Measurements from ENCODE around the gene LTB4R. TPM values are rescaled to one million over a fixed set of nuclear protein-coding genes. Genes with fewer than 3 reads are reported as not detected.

Gene LTB4R
- total and polyA plus RNA-seq, 9 of the 15 experiments (the other 6 are each of a cell fraction or from before 2014, with no cell fraction given), result 0.38 to 10.5 (median 2.8) TPM

GRCh38 chr14:24308342-24309124, 2.8 kb upstream of the LTB4R start (continued):
- TF ChIP-seq ZBTB34 (CRISPR knock-in tag; IDR thresholded peaks at IDR 0.05), result no peak

GRCh38 chr14:24309538-24310264, 1.6 kb upstream of the LTB4R start, which contains the start of gene LTB4R2:
Gene LTB4R2, plus strand, starts transcription at chr14:24310140. Its CDS starts 525 bp downstream, at chr14:24310665.
- FAIRE-seq, result no peak
- no TSS peak for BruUV-seq (replicated peaks)
- peaks cover 4 to 6% of the 10 kb centered on the region in 2 experiments; a peak in 4 of 5 replicates for H3K4me1 ChIP-seq (replicated peaks in 1 of 2; ENCODE audit: control insufficient read depth in 2 of 2, insufficient read depth in 2 of 2, low read length in 2 of 2)
- H3K27me3 ChIP-seq (ENCODE audit: control insufficient read depth in 2 of 2, insufficient read depth in 2 of 2, low read length in 2 of 2), result no peaks in the 10 kb centered on the region
- TF ChIP-seq ZNF354B (CRISPR knock-in tag; IDR thresholded peaks at IDR 0.05) (no peak), L3MBTL2 (IDR thresholded peaks at IDR 0.05) (no peak), IRF1 (CRISPR knock-in tag; IDR thresholded peaks at IDR 0.05; ENCODE audit: borderline replicate concordance) (no peak), ZFP36 (IDR thresholded peaks at IDR 0.05; ENCODE audit: low read depth, low read length, partially characterized antibody) (peak; percentile 17)
- H3K9ac ChIP-seq (ENCODE audit: insufficient read depth in 1 of 2, low read depth in 2 of 2, low read length in 2 of 2), result 0 out of 4 replicates have a peak within 1 kb of the TSS, but pooled peaks of 1 of the 2 experiments have one; percentile 27
- intact Hi-C loops (cut with micrococcal nuclease), result no loop called here
- H3K36me3 ChIP-seq (ENCODE audit: control insufficient read depth, insufficient read depth, low read length), result peaks cover 52% of the 10 kb centered on the region; the same call in 2 of the 3 replicates
- no peak for DNase-seq (ENCODE audit: extremely low read depth in 1 of 4, low spot score in 3 of 4)
- in situ Hi-C loops (cut with MboI), result no loop called here
- H3K9me3 ChIP-seq (replicated peaks; ENCODE audit: control insufficient read depth, insufficient read depth, low read depth, low read length), result no peaks in the 10 kb centered on the region
- no peaks in the 10 kb centered on the region for H4K20me1 ChIP-seq (replicated peaks; ENCODE audit: control insufficient read depth, insufficient read depth, low read length)
- ATAC-seq, result no peak
- 84% methylated on average over 5 of the region's 5 CpGs for WGBS (ENCODE audit: insufficient coverage, low coverage, missing lambda C conversion rate)
- H3K27ac ChIP-seq (ENCODE audit: extremely low read depth, low read depth, low read length), result no peak within 1 kb of the TSS
- CTCF ChIA-PET (ENCODE audit: low intra/inter-chr PET ratio), result no interaction called here
- H3K79me2 ChIP-seq (ENCODE audit: control insufficient read depth, insufficient read depth, low read length), result no peaks in the 10 kb centered on the region
- no peak within 1 kb of the TSS for H3K4me2 ChIP-seq (ENCODE audit: insufficient read depth, low read length)
- H3K9me1 ChIP-seq (ENCODE audit: control insufficient read depth, insufficient read depth, low read length), result no peaks in the 10 kb centered on the region
- no peak within 1 kb of the TSS for H3K4me3 ChIP-seq
- POLR2A ChIA-PET, result interaction anchor here (1.1 kb wide), 1 partner anchor 10 kb away, joined by 3 read pairs; the partner anchor contains the start of genes DHRS1 and NOP9
- H2AFZ ChIP-seq (ENCODE audit: low read depth, low read length), result no peak within 1 kb of the TSS

Measured in K562 (cell line).